HG03097 (cell line): ENCODE measurements around the gene FGF10.

Experiments
- ATAC-seq: cut with Tn5 transposase; IDR thresholded peaks from one replicate; pipeline ENCODE4 v1.9.1; 2021; ENCODE audit not compliant: unreplicated experiment, low FRiP score

The FGF10 gene

GRCh38 chr5:44260793-44261192 lies 128.4 kb downstream of the FGF10 start:
- ATAC-seq, result no peak

DNA sequence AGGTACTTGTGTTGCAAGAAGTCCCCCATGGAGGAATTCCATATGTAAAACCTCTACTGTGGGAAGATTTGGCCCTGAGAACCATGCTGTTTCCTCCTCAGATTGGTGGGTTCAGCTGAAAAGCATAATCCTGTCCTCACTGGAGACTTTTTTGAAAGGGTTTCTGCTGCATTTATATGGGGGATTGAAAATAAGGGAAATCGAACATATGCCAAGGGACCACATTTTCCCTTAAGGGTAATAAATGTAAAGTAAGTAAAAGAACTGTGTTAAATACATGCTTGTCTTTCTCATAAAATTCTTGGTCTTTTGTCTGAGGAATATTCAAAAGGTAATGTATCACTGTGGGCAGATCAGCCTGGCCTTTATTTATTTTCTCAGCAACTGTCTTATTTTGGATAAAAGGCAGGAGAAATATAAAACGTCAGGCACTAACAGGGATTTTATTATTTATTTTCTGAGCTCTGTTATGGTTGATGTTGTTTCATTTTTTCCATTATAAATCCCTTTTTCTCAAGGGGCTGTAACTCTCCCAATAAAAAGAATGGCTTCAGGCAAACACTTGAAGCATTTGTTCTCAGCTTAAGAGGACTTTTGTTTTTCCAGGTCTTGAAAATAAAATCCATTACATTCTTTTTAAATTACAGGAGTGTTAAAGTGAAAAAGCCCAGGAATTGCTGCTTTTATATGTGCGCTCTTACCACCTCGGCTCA lies 131.4 kb downstream of the FGF10 start:
- no peak for ATAC-seq

DNA sequence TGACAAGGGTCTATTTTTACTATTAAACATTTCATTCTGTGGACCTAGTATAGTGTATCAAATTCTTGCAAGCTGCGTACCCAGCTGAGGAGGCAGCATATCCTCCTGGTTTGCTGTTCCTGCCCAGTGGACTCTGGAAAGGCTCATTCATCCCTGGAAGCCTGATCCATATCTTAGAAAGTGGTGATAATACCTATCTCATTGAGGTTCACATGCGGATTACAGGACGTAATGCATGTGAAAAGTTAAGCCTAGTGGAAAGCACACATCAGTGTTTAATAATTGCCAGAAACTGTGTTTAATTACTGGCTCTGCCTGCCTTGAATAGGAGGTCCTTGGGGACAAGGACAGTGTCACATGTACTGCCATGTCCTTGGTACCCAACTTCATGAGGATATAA lies 132.0 kb downstream of the FGF10 start:
- no peak for ATAC-seq
